Endothelial cell of umbilical vein (primary cell): ENCODE results near the gene HIGD1C.

Source experiments
- CTCF ChIP-seq, 2 donors: IDR thresholded peaks; 1 replicate in 1 of 2; 2 replicates in 1 of 2; pipeline ENCODE4 v1.5.1; 2011; ENCODE audit warnings: low read length in 2 of 2, mild to moderate bottlenecking in 2 of 2, moderate library complexity in 2 of 2, control low read depth in 1 of 2, inconsistent platforms in 1 of 2, low read depth in 1 of 2; ENCODE audit not compliant: insufficient read depth in 1 of 2; ENCODE audit errors: extremely low read depth in 1 of 2
- EZH2 ChIP-seq: IDR thresholded peaks from 2 replicates; pipeline ENCODE4 v1.6.1; 2012; ENCODE audit warnings: borderline replicate concordance, low read depth, mild to moderate bottlenecking, moderate library complexity, low read length, inconsistent platforms; ENCODE audit not compliant: severe bottlenecking
- POLR2A ChIP-seq: IDR thresholded peaks from 2 replicates; pipeline ENCODE4 v1.6.1; 2012; ENCODE audit warnings: low read depth, mild to moderate bottlenecking, control low read depth, low read length
- POLR2AphosphoS5 ChIP-seq: IDR thresholded peaks from 2 replicates; pipeline ENCODE4 v1.6.1; 2012; ENCODE audit warnings: low read depth, mild to moderate bottlenecking, control low read depth, low read length, moderate library complexity; ENCODE audit not compliant: insufficient read depth

- TF ChIP-seq CTCF (IDR thresholded peaks at IDR 0.05; ENCODE audit: extremely low read depth in 1 of 2, insufficient read depth in 1 of 2, low read depth in 1 of 2, low read length in 2 of 2) (no peak), EZH2 (no peak), POLR2AphosphoS5 (no peak), POLR2A (no peak)
These were observed 32.4 kb downstream of the HIGD1C start for GRCh38 chr12:50984586-50985298.
